Ovary (tissue), 9 donors: ENCODE measurements around the gene ZNF503. TPM values are rescaled to one million over a fixed set of nuclear protein-coding genes. Genes with fewer than 3 reads are reported as not detected.

Experiments used
- DNase-seq, 5 donors: peaks; one replicate each; pipeline ENCODE4 v3.0.0-alpha.2; 2019 to 2020
- H3K27ac ChIP-seq, 2 donors: fragments of 200-600 bp; one replicate each; pipeline versions ENCODE4 v1.5.1 to v1.8.0; 2019 to 2022
- H3K27me3 ChIP-seq: fragments of 200-600 bp; one replicate; pipeline ENCODE4 v1.8.0; 2022
- H3K36me3 ChIP-seq: fragments of 200-600 bp; sonication (generic); one replicate; pipeline ENCODE4 v1.5.1; 2019
- H3K4me1 ChIP-seq: one replicate; pipeline ENCODE4 v1.8.1; 2013; ENCODE audit warnings: mild to moderate bottlenecking, moderate library complexity; ENCODE audit not compliant: insufficient read depth
- H3K4me3 ChIP-seq: fragments of 200-600 bp; sonication (generic); one replicate; pipeline ENCODE4 v1.5.1; 2017
- H3K9me3 ChIP-seq, 2 donors: fragments of 200-600 bp in 1 of 2; sonication (generic) in 1 of 2; one replicate each; pipeline versions ENCODE4 v1.5.1 to v1.8.1; 2013 to 2019; ENCODE audit warnings: mild to moderate bottlenecking in 1 of 2, moderate library complexity in 1 of 2
- EP300 ChIP-seq: sonication (generic); formaldehyde crosslinking; IDR thresholded peaks from one replicate; pipeline ENCODE4 v1.6.1; 2017; ENCODE audit warnings: antibody characterized with exemption
- POLR2A ChIP-seq: fragments of 450-650 bp; IDR thresholded peaks from one replicate; pipeline ENCODE4 v1.6.1; 2017; ENCODE audit warnings: antibody characterized with exemption, mild to moderate bottlenecking, moderate library complexity
- WGBS, 3 donors: extraction: QIAGEN DNeasy Blood & Tissue Kit in 1 of 3; methylation state at CpG; one replicate each; pipeline versions ENCODE4 v1.1.5 to v1.1.7; 2013 to 2017; 5-methylcytosine and 5-hydroxymethylcytosine counted together
- intact Hi-C, 4 donors: fragments of 100-400 bp; cut with DNase I; formaldehyde crosslinking; loops; one replicate each; pipeline versions ENCODE4 v1.11.0 to v1.15.1; 2022 to 2023
- polyA plus RNA-seq, 2 donors: library from polyadenylated mRNA; stranded (reverse); fragments of 200-250 nt in 1 of 2; fragments of 350-450 nt in 1 of 2; fragmentation: Illumina TruSeq in 1 of 2; extraction: RNeasy Lipid Tissue Mini Kit (QIAGEN cat#74804) in 1 of 2; gene quantifications; one replicate each; pipeline ENCODE4 v1.2.3, GENCODE V29; 2013 to 2014
- total RNA-seq, 7 donors: library from RNA; depleted of rRNA in 2 of 7; stranded (reverse); fragments of >200 nt in 2 of 7; fragmentation: NEBNext Ultra II Directional in 3 of 7; extraction: Animal tissue kit (Norgen Biotek cat#: 25700) in 3 of 7; gene quantifications; one replicate each; pipeline versions ENCODE4 v1.1.0 to v1.2.4, GENCODE V29; 2016 to 2023
- TF ChIP-seq, protein P1 (sequence below), 3 donors: fragments of 450-650 bp in 2 of 3; fragments of 200-600 bp in 1 of 3; IDR thresholded peaks; one replicate each; pipeline versions ENCODE4 v1.5.1 to v1.8.0; 2016 to 2022; ENCODE audit warnings: antibody characterized with exemption in 3 of 3, mild to moderate bottlenecking in 1 of 3
- donor health status: DM: no; HTN: no; CAD: no; lungs with moderate emphysema.
- donor health status: DM: no; HTN: no; CAD: no.
- donor health status: Bipolar disorder and iron deficiency.
- donor health status: DM: yes; HTN: yes; CAD: no.
- donor health status: DM: no; HTN: no; CAD: no.
- donor health status: DM: yes; HTN: yes; CAD: no.

ZNF503 gene
- total and polyA plus RNA-seq, 9 donors: 21.1 to 221 (median 82.2) TPM

DNA sequence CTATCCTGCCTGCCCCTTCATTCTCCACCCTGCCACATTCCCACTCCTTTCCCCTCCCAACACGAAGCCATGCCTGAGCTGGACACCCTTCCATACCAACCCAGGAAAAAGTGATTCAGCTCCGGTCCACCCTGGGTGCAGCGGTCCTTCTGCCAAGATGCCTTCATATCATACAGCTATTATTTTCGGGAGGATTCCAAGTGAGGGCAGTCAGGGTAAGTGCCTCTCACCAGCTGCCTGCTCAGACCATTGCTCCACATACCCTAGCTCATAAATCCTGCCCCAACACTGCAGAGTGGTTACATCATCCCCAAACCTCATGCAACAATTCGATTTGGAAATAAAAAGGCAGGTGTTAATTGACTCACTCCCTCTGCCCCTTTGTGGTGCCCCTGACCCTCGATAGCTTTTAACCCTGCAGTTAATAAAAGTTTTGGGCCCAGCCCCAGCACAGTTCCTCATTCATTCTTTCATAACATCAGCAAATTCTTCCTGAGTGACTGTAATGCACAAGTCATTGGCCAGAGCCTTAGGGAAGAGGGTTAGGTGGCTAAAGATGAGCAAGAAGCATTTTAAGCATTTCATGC is 42.6 kb downstream of the ZNF503 start:
- H3K27ac ChIP-seq: no peak overlapping the region
- intact Hi-C loops: no loop called here
- DNase-seq: no peak
- 57 to 71% (median 66%) methylated on average over 6 of the region's 6 CpGs for WGBS, 3 donors
- no peaks in the 10 kb centered on the region for H3K9me3 ChIP-seq
- TF ChIP-seq, protein P1, sequence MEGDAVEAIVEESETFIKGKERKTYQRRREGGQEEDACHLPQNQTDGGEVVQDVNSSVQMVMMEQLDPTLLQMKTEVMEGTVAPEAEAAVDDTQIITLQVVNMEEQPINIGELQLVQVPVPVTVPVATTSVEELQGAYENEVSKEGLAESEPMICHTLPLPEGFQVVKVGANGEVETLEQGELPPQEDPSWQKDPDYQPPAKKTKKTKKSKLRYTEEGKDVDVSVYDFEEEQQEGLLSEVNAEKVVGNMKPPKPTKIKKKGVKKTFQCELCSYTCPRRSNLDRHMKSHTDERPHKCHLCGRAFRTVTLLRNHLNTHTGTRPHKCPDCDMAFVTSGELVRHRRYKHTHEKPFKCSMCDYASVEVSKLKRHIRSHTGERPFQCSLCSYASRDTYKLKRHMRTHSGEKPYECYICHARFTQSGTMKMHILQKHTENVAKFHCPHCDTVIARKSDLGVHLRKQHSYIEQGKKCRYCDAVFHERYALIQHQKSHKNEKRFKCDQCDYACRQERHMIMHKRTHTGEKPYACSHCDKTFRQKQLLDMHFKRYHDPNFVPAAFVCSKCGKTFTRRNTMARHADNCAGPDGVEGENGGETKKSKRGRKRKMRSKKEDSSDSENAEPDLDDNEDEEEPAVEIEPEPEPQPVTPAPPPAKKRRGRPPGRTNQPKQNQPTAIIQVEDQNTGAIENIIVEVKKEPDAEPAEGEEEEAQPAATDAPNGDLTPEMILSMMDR (IDR thresholded peaks at IDR 0.05): no peak
- TF ChIP-seq POLR2A: no peak
- no peak for TF ChIP-seq EP300
- H3K27me3 ChIP-seq: no peaks in the 10 kb centered on the region
- no peak overlapping the region for H3K4me3 ChIP-seq
- H3K36me3 ChIP-seq: no peaks in the 10 kb centered on the region
- H3K4me1 ChIP-seq: no peaks in the 10 kb centered on the region

DNA sequence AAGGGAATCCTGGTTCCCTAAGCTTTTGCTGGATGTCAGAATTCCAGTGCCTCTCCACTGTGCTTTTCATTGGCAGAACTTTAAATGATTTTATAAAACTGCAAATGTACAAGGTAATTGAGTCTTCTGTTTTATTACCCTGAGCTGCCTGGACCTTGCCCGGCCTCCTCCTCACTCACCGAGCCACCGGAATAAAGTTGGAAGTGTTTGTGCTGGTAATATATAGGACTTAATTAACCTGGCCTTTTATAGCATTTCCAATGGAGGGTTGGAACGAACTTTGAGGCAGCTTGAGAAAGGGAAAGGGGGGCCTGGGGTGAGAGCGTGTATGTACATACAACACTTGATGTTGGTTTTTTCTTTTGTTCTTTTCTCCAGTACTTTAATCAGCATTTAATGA is 43.4 kb downstream of the ZNF503 start:
- intact Hi-C loops: no loop called here
- DNase-seq: no peak
- WGBS, 3 donors: 85 to 91% (median 89%) methylated on average over 5 of the region's 5 CpGs
- TF ChIP-seq, protein P1 (IDR thresholded peaks at IDR 0.05): no peak
- no peak for TF ChIP-seq POLR2A
- TF ChIP-seq EP300: no peak
- Histone ChIP-seq H3K36me3 (no peaks in the 10 kb centered on the region), H3K4me1 (peaks cover 2% of the 10 kb centered on the region), H3K4me3 (no peak overlapping the region), H3K9me3 (no peaks in the 10 kb centered on the region), H3K27me3 (no peaks in the 10 kb centered on the region), H3K27ac (no peak overlapping the region)

DNA sequence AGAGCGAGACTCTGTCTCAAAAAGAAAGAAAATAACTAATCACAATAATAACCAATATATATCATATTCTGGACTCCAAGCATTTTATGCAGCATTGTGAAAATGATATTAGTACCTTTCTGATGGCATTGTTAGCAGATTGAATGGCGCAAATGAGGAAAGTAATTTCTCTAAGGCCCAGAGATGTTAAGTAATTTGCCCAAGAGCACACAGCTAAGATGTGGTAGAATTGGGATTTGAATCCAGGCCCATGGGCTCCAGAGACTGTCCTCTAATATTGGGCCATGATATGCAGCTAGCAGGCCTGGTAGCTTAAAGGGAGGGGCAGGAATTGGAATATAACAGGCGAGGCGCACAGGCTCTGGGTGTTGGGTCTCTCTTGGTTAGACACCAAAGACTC is 44.1 kb downstream of the ZNF503 start:
- Histone ChIP-seq H3K27me3 (no peaks in the 10 kb centered on the region), H3K9me3 (no peaks in the 10 kb centered on the region), H3K27ac (no peak overlapping the region), H3K4me3 (no peak overlapping the region), H3K4me1 (peaks cover 5% of the 10 kb centered on the region), H3K36me3 (no peaks in the 10 kb centered on the region)
- WGBS, 3 donors: 94 to 98% (median 95%) methylated on average over 4 of the region's 4 CpGs
- DNase-seq: no peak
- TF ChIP-seq, protein P1 (IDR thresholded peaks at IDR 0.05): no peak
- TF ChIP-seq EP300: no peak
- TF ChIP-seq POLR2A: no peak
- intact Hi-C loops: no loop called here

DNA sequence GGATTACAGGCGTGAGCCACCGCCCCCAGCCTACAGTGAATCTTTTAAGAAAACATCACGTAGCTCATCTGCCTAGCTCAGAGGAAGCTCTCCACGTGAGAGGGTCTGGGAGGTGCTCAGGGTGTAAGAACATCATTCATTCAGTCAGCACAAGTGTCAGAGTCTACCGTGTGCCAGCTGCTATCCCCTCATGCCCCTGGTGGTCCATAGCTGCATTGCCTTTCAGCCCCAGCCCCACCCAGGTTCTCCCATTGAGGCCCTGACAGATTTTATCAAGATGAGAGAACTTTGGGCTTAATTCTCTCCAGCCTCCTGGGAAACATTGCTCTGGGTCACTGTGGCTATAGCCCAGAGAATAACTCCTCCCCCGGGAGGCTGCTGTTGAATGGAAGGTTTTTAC is 45.1 kb downstream of the ZNF503 start:
- H3K4me1 ChIP-seq: peaks cover 5% of the 10 kb centered on the region
- H3K36me3 ChIP-seq: no peaks in the 10 kb centered on the region
- H3K27ac ChIP-seq: no peak overlapping the region
- WGBS, 3 donors: 67 to 72% (median 72%) methylated on average over 6 of the region's 6 CpGs
- H3K27me3 ChIP-seq: no peaks in the 10 kb centered on the region
- intact Hi-C loops: no loop called here
- no peaks in the 10 kb centered on the region for H3K9me3 ChIP-seq
- no peak overlapping the region for H3K4me3 ChIP-seq
- DNase-seq: no peak
- TF ChIP-seq EP300 (no peak), POLR2A (no peak)
- TF ChIP-seq, protein P1 (IDR thresholded peaks at IDR 0.05): no peak
